ENCODE data around the gene ANO6.

The ANO6 gene

DNA sequence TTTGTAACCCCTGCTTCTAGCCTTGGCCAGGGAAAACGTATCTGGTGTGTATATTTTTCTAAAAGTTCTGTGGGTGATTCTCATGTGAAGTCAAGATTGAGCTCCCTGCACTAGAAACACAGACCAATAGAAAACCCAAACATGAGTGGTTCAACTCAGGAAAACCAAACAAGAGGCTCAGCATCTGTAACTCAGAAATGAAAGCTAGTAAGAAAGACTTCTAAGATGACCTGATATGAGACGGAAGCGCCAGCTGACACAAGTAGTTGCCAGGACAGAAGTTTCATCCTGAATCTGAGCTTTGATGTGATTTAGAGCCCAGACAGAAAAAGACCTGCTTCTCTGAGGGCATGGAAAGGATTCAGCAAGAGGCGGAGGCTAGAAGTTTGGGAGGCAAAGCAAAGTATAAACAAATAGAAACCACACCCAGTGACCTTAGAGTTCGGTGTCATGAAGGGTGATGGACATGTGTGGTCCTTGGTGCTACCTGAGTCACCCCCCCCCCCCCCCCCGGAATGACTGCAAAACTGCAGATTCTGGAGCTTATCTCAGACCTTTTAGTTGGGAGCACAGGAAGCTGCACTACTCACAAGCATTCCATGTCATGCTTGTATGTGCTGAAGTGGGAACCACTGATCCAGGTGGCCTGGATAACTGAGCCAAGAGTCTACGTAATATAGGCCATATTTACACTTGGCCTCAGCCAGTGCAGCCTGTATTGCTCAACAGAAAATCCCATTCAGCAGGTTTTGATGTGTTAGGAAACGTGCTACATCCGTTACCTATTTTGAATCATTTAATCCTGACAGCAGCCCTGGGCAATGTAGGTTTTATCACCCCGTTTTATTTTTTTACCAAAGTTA lies 191.3 kb downstream of the ANO6 start:
- no peak for DNase-seq (ENCODE audit: low spot score)

DNA sequence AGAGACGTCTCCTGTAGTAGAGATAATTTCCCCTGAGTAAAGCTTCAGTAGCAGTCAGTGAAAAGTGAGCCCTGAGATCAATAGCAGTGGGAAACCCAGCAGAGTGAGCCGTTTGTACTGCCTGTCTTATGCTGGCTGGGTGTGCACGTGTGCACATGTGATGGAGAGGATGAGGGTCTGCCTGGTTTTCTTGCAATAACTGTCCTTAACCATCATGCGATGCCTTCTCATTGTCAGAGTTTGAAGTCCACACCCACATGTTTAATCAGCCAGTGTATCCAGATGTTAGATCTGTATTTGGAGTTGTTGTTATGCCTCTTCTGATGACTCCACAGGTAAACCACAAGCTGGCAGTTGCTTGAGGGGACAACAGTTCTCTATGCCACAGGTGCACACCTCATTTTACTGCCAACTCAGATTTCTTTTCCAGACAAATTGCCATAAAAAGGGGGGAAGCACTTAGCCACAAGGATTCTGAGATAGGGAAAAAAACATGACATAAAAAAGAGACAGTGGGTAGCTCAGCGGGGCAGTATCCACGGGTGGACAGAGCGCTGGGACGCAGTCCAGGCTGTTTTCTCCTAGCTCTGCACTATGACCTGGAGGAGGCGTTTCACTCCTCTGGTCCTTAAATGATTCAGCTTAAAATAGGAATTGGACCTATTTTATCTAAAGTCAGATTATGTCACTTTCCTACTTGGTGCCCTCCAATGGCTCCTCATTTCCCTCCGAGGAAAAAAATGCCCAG lies 192.3 kb downstream of the ANO6 start:
- no peak for DNase-seq (ENCODE audit: low spot score)

DNA sequence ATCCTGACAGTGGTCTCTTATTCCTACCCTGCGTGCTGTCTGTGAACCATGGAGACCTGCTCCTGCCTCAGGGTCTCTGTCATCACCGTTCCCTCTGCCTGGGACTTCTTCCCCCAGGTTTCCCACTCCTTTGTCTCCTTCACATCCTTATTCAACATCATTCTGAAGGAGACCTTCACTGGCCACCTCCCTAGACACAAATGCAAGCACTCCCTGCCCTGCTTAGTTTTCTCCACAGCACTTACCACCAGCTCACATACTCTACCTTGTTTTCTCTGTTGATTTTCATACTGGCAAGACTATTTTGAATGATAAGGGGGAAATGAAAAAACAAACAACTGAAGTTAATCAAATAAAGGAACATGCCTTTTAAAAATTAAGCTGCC lies 192.8 kb downstream of the ANO6 start:
- no peak for DNase-seq (ENCODE audit: low spot score)

DNA sequence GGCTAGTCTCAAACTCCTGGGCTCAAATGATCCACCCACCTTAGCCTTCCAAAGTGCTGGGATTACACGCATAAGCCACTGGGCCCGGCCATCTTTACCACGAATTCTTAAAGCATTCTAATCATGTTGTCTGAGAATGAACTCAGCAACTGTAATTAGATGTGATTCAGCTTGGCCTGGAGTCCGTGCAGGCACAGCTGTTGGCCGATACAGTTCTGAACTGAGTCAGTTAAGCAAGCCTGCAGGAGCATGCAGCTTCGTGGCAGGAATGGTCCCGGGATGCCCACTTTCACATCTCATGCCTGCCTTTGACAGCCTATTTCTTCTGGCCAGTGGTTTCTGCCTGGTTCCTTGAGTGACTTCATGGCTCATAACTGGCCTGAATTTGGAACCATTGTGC lies 194.1 kb downstream of the ANO6 start:
- DNase-seq (ENCODE audit: low spot score) = no peak

DNA sequence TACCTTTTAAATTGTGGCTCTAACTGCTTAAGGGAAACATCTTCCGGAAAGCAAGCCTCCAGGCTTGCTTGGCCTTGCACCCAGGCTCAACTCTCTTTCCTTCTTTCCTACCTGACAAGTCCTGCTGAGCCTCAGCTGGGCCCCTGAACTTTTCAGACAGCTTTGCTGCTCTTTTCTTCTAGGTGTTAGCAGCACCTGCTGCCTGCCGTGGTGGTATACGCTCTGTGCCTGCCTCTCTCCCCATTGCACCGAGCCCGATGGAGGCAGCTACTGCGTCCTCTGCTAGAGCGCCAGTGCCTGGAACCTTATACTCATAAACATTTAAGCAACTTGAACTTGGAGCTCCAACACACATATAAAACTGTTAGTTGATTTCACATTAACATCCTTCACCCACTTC lies 195.7 kb downstream of the ANO6 start:
- DNase-seq (ENCODE audit: low spot score) = no peak

DNA sequence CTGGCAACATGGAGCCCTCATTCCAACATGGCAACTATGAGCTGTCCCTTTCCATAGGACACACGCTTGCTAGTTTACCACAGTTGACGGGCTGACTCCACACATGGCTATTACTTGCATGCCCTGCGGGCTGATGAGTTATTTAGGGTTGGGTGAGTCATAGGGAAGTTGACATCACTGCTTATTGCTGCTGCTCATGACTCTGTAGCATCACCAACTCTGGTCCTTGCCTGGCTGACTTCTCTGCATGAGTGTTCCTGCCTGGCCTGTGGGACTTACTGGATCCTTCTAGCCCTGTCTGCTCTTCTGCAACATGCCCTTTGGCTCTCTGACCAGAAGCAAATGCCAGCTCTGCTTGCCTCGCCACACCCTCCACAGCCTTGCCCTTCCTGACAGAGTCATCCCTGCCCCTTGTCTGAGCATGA lies 199.5 kb downstream of the ANO6 start:
- peak; percentile 91 for DNase-seq (ENCODE audit: low spot score)

DNA sequence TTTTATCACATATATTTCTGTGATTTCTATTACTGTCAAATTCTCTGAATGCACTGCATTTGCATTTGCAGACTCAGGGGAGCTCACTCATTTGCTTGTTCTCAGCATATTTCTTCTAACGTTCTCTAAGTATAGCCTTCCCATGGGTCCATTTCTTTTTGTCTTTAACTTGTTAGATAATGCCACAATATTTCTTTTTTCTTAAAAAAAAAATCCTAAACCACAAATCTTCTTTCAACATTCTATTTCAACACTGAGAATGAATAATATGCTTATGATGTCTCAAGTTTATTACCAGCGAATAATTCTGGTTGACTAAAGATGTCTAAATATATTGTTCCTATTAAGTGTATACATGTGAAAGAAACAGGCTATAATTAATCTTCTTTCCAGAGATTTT lies 200.2 kb downstream of the ANO6 start:
- no peak for DNase-seq (ENCODE audit: low spot score)

DNA sequence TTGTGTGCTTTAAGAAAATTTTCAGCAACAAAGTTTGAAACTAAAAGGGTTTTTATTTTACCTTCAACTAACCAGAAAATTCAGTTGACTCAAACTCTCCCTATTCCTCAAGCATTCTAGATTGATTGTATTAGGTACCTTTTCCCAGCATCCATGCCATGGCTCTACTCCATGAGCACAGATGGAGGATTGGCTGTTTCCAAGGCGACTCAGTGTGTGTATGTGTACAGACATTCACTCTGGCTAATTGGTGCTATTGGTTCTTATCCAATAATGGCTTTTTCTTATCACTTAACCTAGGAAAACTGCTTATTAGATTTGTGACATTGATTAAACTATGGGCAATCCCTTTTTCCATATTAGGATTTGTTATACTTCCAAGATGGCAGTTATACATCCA lies 202.6 kb downstream of the ANO6 start:
- DNase-seq (ENCODE audit: low spot score) = no peak

DNA sequence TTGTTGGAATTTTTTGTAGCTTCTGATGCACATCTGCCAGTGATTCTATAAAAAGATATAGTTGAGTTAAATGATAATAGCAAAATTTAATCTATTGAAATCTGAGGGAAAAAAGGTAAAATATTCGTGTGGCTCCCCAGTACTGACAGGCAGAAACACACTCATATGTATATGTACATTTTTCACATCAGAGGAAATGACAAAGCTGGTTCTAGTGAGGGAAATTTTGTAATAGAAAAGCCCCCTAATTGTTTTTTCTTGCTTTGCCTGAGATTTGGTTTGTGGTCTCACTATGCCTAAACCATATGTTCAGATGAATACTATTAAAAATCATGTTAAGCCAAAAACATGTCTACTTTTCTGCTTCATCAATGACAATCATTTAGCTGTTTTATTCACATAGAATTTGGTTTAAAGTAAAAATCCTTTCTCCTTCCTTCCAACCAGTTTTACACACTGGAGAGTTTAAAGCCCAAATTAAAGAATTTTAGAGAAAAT lies 203.5 kb downstream of the ANO6 start:
- no peak for DNase-seq (ENCODE audit: low spot score)

DNA sequence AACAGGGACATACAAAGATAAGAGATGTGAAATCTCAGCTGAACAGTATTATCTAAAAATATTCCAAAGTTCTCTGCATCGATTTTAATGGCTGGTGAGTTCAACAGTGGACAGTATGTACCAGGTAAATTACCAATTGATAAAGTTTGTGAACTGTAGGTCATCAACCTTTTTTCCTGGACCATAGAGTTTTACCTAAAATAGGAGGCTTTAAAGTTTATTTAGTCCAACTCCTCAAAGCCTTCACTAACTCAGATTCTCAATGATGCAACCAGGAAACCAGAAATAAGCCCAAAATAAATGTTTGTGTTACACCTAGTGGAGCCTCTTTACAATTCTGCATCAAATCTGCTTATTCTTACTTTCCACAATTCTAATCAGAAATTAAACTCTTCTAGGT lies 205.8 kb downstream of the ANO6 start:
- no peak for DNase-seq (ENCODE audit: low spot score)

DNA sequence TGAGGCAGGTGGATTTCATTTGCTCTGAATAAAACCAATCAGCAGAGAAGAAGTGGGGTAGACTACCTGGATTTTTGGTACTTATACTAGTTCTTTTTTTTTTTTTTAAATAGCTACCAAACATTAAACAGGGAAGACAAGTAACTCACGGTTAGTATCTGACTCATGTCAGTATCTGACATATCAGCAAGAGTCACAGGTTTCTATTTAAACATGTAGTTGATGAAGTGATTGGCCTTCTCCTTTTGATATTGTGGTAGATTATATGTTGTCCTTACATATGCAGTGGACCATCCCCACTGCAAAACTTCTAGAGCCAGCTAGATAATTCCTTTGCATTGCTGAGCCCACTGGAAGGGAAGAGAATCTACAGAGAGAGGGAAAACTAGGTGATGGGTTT lies 208.0 kb downstream of the ANO6 start:
- DNase-seq (ENCODE audit: low spot score) = no peak

DNA sequence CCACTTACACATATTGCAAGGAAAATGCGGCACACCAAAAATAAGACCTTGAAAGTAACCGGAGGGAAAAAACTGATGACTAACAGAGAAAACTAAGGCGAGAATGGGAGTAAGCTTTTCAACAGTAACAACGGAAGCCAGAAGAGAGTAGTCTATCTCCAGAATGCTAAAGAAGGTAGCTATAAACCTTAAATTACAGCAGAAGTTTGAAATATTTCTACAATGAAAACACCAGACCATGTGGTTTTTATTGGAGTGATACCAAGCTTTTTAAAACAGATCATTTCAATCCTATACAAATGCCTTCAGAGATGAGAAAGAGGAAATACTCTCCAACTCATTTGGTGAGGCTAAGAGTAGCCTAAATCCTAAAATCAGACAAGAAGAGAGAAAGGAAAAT lies 209.5 kb downstream of the ANO6 start:
- DNase-seq (ENCODE audit: low spot score) = no peak

DNA sequence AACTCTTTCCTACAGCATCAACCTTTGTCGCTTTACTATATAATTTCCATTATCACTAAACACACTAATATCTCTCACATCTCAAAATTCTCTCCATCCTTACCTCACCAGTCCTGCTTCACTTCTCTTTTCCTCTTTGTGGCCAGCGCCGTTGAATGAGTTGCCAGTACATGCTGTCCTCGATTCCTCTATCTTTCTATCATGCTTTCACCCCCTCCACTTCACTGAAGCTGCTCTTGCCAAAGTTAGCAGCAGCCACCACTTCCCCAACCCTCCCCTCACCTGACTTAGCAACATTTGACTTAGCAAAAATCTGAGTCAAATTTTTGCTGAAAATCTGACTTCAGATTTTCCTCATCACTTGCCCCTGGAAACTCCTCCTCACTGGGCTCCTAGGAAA lies 210.4 kb downstream of the ANO6 start:
- DNase-seq (ENCODE audit: low spot score) = no peak

DNA sequence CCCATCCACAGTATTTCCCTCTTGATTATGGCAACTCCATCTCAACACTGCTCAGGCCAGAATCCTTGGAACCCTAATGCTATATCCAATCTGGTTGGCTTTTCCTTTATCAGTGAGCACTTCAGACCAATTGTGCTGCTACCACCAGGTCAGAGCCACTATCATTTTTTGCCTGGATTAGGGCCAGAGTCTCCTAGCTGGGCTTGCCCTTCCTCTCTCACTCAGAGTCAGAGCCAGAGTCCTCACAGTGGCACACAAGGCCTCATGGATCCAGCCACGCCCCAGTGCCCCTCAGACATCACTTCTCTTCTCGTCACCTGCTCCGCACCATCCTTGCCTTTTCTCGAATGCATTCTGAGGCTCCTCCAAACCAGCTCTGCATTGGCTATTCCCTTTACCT lies 211.1 kb downstream of the ANO6 start:
- no peak for DNase-seq (ENCODE audit: low spot score)

DNA sequence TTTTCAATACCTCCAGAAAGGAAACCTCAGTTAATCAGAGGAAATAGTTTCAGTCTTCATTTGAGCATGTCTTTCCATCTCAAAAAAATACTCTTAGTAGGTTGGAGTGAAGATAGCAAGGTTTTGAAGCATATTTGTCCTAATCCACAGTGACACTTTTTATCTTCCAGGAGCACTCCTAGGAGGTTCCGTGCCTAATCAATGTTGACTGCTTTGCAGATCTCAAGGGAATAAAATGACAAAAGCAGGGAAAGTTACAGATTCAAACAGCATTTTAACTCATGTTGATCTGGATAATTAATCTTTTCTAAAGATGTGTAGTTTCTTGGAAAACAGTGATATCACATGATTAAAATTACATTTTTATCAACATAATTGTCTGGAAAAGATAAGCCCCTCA lies 213.9 kb downstream of the ANO6 start:
- DNase-seq (ENCODE audit: low spot score) = no peak

DNA sequence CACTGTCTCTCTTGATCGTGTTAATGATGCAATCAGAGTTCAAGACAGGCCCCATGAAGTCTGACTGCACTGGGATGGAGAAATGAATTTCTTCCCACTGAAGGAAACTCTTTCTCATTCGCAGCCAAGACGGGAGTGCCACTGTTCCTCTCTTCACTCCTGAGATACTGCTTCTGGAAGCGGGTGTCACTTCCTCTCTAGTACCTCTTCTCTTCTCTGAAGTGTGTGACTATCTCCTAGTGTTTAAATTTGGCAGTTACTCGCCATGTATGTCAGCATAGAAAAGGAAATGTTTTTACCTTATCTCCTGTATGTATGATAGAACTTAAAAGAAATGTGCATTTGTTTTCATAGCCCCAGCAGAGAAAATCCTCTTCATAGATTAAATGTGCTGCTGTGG lies 215.2 kb downstream of the ANO6 start:
- no peak for DNase-seq (ENCODE audit: low spot score)

DNA sequence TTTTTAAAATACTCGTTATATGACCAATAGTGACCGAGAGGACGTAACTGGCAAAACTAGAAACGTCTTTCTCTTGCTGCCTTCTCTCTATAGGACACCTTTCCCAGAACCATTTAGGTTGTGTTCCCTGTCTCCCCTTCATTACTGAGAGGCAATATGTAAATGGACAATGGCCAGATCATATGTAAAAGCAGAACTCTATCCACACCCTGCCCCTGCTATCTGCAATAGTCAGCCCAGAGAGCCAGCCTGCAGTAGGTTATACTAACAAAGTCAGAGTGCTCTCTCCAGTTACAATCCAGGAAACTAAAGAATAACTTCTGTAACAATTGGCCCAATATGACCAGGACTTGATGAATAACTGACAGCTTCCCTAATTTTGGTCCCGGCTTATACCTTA lies 216.8 kb downstream of the ANO6 start:
- no peak for DNase-seq (ENCODE audit: low spot score)

DNA sequence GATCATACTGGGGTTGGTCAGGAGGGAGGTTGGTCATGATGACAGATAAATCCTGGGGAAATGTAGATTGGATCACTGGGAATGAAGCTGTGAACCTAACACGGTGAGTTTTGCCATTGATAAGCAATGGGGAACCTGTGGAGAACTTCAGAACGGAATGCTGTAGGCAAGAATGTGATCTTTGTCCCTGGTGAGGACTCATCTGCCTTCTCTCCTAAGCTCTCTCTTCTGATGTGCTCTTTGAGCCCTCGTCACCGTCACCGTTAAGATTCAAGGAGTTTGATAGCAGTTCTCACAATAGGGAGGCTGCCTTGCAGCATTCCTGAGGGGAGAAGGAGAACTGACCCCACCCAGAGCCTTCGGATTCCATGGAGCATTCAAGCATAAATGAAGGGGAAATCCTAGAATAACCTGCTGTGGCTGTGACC lies 217.6 kb downstream of the ANO6 start:
- DNase-seq (ENCODE audit: low spot score) = no peak

DNA sequence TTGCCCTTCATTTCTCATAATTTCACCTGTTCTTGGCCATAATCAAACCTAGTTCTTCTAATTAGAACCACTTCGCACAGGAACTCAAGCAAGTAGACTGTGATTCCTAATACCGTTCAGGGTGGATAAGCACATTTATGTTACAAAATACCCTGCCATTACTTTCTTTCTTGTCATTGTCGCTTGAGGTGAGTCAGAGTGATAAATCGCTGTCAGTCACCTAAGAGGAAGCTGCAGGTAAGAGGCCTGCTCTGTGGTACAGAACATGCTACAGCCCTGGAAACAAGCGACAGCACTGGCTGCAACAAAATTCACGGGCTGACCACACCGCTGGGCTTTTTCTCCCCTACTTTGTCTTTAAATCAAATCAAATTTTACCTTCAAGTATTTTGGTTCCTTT lies 218.2 kb downstream of the ANO6 start:
- DNase-seq (ENCODE audit: low spot score) = no peak

DNA sequence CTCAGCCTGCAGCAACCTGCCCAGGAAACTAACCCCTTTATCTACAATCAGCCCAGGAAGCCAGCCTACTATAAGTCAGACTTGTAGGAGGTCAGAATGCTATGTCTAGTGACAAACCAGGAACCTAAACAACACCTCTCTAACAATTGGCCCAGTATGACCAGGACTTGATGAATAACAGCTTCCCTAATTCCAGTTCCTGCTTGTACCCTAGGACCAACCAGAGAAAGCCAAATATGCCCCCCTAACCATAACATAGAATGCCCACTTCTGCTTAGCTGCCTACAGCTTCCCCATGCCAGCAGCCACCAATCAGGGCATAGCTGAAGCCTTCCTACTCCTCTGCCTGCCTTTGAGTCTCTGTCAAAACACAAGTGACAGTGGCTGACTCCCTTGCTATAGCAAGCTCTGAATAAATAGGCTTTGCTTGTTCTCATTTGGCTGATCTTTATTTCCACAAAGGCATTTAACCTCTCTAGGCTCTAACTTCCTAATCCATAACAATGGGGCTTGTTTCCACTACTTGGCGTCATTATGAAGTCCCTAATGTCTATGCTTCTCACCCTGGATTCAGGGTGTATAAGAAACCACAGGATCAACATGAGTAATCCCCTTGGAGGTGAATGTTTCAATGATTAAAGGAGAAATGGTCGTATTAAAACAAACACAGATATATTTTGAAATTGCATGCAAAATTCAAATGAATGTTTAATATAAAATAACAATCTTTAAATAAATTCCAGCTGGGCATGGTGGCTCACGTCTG lies 220.2 kb downstream of the ANO6 start:
- DNase-seq (ENCODE audit: low spot score) = no peak

DNA sequence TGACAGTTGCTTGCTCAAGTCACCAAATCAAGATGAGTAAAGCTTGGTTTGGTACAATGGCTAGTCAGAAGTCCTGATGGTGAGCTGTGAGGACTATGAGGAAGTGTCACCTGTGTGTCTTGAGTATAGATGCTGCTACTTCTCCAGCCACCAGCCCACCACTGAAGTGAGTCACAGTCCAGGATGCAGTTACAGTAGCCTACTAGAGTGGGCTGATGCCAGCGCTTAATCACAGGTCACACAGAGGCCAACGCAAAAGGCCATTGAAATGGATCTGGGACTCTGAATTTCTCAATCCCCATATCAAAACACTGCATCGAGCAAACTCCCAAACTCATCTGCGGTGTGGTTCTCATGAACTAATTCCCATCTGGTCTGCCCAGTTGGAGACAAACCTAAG lies 223.1 kb downstream of the ANO6 start:
- no peak for DNase-seq (ENCODE audit: low spot score)

DNA sequence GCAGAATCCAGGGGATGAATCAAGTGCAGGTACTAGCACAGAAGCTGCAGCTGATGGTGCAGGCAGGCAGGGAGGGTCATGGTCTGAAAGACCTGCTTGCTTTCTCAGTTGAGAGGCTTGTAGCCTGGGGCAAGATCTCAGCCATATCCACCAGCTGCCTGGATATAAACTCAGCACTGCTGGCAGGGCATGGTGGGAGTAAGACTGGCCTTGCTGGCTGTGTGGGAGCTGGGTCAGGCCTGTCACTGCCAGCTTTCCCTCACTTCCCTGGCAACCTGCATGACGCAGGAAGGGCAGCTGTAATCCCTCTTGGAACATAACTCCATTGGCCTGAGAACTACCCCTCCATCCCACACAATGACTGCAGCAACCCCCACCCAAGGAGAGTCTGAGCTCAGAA lies 230.1 kb downstream of the ANO6 start:
- DNase-seq (ENCODE audit: low spot score) = no peak

DNA sequence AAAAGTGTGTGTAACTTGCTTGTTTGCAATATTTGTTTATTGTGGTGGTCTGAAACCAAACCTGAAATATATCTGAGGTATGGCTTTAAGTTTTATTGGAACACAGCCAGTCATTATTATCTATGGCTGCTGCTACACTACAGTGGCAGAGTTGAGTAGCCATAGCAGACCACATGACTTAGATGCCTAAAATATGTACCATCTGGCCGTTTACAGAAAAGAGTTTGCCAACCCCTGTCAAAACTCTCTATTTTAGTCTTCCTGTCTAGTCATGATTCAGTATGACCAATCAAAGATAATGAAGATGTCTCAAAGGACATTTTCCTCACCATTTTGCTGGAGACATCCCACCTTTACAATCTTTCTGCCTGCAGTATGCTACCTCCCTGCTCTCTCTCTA lies 242.3 kb downstream of the ANO6 start:
- no peak for DNase-seq (ENCODE audit: low spot score)

Data from COLO829 (cell line).